ENCODE measurements around the gene ZNF132.
"Not testable (repeated sequence)": the region's sequence is repeated elsewhere in the genome, so short reads cannot be mapped to it uniquely, and the experiment has no call there.

The ZNF132 gene

DNA sequence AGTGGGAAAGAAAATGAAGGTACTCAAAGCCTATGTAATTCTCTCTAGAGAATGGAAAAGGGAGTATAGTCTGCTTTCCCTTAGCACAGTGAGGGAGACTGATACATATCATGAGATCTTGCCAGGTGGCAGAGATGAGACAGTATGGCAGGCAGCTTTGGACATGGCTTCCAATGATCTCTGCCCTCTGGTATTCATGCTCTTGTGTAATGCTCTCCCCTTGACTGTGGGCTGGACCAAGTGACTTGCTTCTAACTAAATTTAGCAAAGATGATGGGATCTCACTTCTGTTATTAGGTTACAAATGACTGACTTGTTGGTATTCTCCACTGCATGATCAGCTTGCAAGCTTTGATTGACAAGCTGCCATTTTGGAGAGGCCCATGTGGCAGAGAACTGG lies 10.2 kb downstream of the ZNF132 start:
- DNase-seq (ENCODE audit: insufficient read length) (no peak), FAIRE-seq (no peak)
- no peak for TF ChIP-seq POLR2AphosphoS5 (IDR thresholded peaks at IDR 0.05; ENCODE audit: low read depth, low read length)
- no peak for TF ChIP-seq POLR2A (IDR thresholded peaks at IDR 0.05; ENCODE audit: low read depth, low read length)
- no peak for TF ChIP-seq TAF1 (IDR thresholded peaks at IDR 0.05; ENCODE audit: borderline replicate concordance, low read depth, low read length)

DNA sequence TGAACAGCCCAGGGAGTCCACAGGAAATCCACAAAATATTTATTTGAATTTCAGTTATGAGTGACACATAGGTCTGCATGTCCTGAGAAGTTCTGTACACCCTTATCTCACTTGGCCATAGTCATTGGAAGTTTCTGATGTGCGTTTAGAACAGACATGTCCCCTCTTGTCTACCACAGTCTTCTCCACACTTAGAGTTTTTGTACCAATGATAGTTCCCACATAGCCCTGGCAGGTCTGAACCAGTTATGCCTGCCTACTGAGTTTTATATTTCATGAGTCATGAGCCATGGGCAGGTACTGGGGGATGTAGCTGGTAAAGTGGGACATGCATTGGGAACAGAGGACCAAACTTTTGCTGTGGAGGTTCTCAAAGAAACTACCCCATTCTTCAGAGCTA lies 11.3 kb downstream of the ZNF132 start:
- no peak for TF ChIP-seq POLR2A (IDR thresholded peaks at IDR 0.05; ENCODE audit: low read depth, low read length)
- no peak for TF ChIP-seq TAF1 (IDR thresholded peaks at IDR 0.05; ENCODE audit: borderline replicate concordance, low read depth, low read length)
- no peak for TF ChIP-seq POLR2AphosphoS5 (IDR thresholded peaks at IDR 0.05; ENCODE audit: low read depth, low read length)
- no peak for DNase-seq (ENCODE audit: insufficient read length)
- no peak for FAIRE-seq

DNA sequence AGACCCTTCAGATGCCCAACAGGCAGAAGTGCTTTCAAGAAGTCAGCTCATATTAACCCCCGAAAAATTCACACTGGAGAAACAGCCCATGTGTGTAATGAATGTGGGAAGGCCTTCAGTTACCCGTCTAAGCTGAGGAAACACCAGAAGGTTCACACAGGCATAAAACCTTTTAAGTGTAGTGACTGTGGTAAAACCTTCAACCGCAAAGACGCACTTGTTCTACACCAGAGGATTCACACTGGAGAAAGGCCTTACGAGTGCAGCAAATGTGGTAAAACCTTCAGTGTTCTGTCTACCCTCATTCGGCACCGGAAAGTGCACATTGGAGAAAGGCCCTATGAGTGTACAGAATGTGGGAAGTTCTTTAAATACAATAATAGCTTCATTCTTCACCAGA lies 22.9 kb downstream of the ZNF132 start:
- FAIRE-seq (no peak), DNase-seq (ENCODE audit: insufficient read length) (no peak)
- TF ChIP-seq POLR2AphosphoS5 (IDR thresholded peaks at IDR 0.05; ENCODE audit: low read depth, low read length) (no peak), TAF1 (IDR thresholded peaks at IDR 0.05; ENCODE audit: borderline replicate concordance, low read depth, low read length) (no peak), POLR2A (IDR thresholded peaks at IDR 0.05; ENCODE audit: low read depth, low read length) (no peak)

DNA sequence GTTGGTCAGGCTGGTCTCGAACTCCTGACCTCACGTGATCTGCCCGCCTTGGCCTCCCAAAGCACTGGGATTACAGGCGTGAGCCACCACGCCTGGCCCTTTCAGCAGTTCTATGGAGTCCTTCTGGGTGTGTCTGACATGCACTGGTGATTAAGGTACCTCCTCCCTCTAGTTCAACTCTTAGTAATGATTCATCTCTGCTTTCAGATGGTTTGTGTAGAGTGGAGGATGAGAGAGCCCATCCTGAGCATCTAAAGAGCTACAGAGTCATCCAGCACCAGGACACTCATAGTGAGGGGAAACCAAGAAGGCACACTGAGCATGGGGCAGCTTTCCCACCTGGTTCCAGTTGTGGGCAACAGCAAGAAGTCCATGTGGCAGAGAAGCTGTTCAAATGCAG lies 23.3 kb downstream of the ZNF132 start:
- TF ChIP-seq POLR2AphosphoS5 (IDR thresholded peaks at IDR 0.05; ENCODE audit: low read depth, low read length) (no peak), TAF1 (IDR thresholded peaks at IDR 0.05; ENCODE audit: borderline replicate concordance, low read depth, low read length) (no peak), POLR2A (IDR thresholded peaks at IDR 0.05; ENCODE audit: low read depth, low read length) (no peak)
- no peak for DNase-seq (ENCODE audit: insufficient read length)
- FAIRE-seq, result no peak

DNA sequence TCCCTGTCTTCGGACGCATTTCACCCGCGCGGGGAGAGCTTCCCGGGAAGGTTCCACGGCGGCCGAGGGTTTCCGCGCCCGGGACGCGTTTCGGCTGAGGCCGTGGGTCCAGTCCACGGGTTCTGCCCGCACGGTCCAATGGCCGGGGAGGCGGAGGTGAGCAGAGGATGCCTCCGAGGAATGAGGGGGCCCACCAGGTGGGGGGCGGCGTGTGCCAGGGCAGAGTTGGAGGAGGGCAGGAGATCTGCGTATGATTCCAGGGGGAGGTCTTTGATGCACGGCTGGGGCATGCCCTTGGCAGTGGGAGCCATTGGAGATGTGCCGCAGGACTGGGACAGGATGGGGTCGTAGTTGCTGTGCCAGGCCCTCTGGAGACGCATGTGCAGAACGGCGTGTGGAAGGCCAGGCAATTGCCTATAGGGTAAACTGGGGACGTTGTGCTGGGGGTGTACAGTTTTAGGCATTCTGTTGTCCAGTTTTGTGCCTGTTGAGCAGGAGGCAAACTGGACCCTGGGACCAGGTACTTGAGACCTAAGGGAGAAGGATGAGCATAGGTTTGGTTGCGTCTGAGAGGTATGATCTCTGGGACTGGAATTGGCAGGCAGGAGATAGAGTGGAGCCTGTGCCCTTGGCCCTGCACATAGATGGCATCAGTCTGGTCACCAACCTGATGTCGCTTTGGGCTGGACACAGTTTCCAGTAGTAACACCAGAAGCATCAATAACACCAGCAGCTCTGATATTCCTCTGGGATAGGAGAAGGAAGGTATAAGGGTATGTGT lies 30.8 kb downstream of the ZNF132 start:
- TF ChIP-seq TAF1 (IDR thresholded peaks at IDR 0.05; ENCODE audit: borderline replicate concordance, low read depth, low read length), result no peak
- no peak for TF ChIP-seq POLR2AphosphoS5 (IDR thresholded peaks at IDR 0.05; ENCODE audit: low read depth, low read length)
- TF ChIP-seq POLR2A (IDR thresholded peaks at IDR 0.05; ENCODE audit: low read depth, low read length), result no peak
- FAIRE-seq, result no peak
- no peak for DNase-seq (ENCODE audit: insufficient read length)

DNA sequence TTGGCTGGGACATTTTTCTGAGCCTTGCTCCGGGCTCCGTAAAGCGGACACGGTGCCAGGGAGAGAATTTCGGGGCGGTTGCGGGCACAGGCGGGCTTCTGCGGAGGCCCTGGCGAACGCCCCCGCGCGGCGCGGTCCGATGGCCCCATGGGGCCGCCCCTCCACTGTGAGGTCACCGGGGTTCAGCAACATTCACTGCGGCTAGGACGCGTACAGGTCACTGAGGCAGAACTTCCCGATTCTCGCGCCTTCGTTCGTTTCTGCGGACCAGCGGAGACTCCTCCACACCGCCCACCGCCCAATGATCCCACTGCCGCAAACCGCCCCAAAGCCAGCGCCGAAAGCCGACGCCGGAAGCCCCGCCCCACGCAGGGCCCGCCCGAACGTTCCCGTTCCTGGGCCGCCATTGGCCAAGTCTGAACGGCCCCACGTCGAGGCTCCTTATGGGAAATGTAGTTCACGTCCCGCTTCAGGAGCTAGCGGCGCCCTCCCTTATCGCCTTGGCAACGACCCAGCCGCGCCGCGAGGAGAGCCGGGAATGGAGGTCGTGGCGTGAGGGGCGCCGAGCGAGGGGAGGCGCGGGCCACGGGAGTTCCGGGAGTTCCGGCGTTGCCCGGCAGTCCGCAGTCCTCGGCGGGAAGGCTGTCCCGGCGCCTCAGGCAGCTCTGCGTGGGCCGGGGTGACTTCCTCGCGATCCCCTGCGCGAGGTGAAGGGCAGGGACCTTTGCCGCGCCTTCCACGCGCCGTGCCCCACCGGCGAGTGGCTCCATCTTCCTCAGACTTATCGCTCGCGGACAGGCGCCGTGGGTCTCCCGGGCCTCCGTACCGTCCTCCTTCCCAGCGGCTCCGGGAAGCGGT lies 31.6 kb downstream of the ZNF132 start, which contains the start of gene ZNF584:
ZNF584 (plus strand) TSS at position 498 of the 858 bp plus-strand sequence. CDS start 499 bp downstream, outside the sequence.
- peak; percentile 93 for FAIRE-seq
- peak; percentile 95 for DNase-seq (ENCODE audit: insufficient read length)
- peak; percentile 58; the same call in 1 of the 2 replicates for TF ChIP-seq TAF1 (IDR thresholded peaks at IDR 0.05; ENCODE audit: borderline replicate concordance, low read depth, low read length)
- TF ChIP-seq POLR2A (IDR thresholded peaks at IDR 0.05; ENCODE audit: low read depth, low read length), result peak; percentile 91
- peak; percentile 83 for TF ChIP-seq POLR2AphosphoS5 (IDR thresholded peaks at IDR 0.05; ENCODE audit: low read depth, low read length)

DNA sequence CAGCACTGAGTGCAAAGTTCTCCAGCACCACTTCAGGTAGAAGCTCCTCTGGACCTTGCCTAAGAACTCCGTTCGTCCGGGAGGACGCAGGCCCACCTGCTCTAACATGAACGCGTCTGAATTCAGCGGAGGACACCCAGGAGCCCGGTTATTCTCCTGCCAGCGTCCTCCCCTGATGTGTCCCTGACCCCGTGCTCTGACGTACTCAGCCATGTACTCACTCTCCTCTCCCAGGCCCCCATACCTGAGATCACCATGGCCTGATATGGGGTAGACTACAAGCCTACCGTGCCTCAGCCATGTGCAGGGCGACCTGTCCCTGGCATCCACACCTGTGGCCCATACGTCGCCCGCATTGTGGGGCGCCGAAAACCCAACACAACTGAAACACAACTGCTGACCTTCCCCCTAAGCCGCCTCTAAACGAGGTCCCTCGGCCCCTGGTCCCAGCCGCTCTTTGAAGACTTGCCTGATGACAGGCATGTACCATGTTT lies 32.2 kb downstream of the ZNF132 start:
- DNase-seq (ENCODE audit: insufficient read length) (no peak), FAIRE-seq (no peak)
- no peak for TF ChIP-seq POLR2AphosphoS5 (IDR thresholded peaks at IDR 0.05; ENCODE audit: low read depth, low read length)
- TF ChIP-seq POLR2A (IDR thresholded peaks at IDR 0.05; ENCODE audit: low read depth, low read length), result no peak
- no peak for TF ChIP-seq TAF1 (IDR thresholded peaks at IDR 0.05; ENCODE audit: borderline replicate concordance, low read depth, low read length)

DNA sequence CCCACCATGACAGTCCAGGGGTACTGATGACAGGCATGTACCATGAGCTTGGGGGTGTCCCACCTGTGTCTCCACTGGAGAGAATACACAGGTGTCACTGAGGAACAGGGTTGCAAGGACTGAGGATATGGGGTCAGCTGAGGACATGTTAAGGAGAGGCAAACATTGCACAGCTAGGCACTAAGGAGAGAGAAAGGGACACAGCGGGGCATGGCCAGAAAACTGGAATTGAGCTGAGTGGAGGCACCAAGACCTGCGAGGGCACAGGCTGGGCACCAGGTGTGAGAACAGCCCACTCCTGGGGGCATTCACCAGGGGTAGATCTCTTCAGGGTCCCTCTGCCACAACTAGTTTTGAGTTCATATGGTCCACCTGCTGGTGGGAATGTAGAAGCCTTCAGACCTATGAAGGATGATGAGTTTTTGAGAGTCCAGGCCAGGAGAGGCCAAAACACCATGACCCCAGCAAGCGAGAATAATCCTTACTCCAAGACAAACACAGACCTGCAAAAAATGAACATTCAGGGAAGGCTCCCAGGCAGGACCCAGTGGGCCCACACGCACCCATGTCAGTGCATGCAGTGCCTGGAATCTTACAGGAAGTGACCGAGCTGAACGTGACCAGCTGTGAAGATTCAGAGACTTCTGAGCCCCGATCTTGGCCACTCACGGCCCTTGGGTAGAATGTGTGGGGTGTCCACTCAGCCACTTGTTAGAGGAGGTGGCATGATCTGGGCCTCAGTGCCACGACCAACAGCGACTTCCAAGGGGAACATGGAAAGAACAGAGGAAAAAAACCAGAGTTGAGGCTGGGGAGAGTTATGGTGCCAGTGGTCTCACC lies 32.9 kb downstream of the ZNF132 start:
- no peak for TF ChIP-seq POLR2A (IDR thresholded peaks at IDR 0.05; ENCODE audit: low read depth, low read length)
- no peak for TF ChIP-seq TAF1 (IDR thresholded peaks at IDR 0.05; ENCODE audit: borderline replicate concordance, low read depth, low read length)
- TF ChIP-seq POLR2AphosphoS5 (IDR thresholded peaks at IDR 0.05; ENCODE audit: low read depth, low read length), result no peak
- DNase-seq (ENCODE audit: insufficient read length), result no peak
- no peak for FAIRE-seq

DNA sequence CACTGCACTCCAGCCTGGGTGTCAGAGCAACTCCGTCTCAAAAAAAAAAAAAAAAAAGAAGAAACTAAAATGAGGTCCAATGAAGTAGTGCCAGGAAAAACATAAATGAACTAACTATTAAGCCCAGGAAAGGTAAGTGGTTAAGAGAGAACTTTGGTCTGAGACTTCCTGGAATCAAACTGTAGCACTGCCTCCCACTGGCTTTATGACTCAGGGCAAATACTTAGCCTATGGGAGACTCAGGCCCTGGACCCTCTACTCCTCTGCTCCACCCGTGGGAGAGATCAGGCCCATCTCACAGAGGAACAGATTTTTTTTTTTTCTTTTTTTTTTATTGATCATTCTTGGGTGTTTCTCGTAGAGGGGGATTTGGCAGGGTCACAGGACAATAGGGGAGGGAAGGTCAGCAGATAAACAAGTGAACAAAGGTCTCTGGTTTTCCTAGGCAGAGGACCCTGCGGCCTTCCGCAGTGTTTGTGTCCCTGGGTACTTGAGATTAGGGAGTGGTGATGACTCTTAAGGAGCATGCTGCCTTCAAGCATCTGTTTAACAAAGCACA lies 36.0 kb downstream of the ZNF132 start:
- DNase-seq (ENCODE audit: insufficient read length); FAIRE-seq: not testable (repeated sequence)

DNA sequence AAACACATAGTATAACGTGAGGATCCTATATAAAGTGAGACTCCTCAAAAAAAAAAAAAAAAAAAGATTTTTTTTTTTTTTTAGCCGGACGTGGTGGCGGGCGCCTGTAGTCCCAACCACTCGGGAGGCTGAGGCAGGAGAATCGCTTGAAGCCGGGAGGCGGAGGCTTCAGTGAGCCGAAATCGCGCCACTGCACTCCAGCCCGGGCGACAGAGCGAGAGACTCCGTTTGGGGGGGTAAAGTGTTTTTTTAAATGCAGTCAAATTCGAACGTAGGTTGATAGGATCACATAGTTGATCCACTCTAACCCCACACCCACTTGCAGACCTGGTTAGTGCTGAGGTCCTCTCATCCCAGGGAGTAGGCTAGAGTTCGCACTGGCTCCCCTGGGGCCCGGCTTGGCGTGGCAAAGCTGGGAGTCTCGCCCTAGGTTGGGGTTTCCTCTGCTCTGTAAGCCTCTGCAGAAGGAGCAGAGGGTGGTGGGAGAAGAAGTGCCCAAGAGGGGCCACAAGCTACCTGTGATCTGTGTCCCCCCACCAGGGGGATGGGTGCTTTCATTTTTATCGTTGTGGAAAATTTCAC lies 38.0 kb downstream of the ZNF132 start:
- FAIRE-seq, result no peak
- DNase-seq (ENCODE audit: insufficient read length), result no peak
- TF ChIP-seq POLR2A (IDR thresholded peaks at IDR 0.05; ENCODE audit: low read depth, low read length) (no peak), TAF1 (IDR thresholded peaks at IDR 0.05; ENCODE audit: borderline replicate concordance, low read depth, low read length) (no peak), POLR2AphosphoS5 (IDR thresholded peaks at IDR 0.05; ENCODE audit: low read depth, low read length) (no peak)

All from GM12892 (cell line).